Thyroid gland (tissue), 4 donors: ENCODE results near the gene HSPA12A. TPM values are rescaled to one million over a fixed set of nuclear protein-coding genes. Genes with fewer than 3 reads are reported as not detected.
A peak's percentile ranks its signal among the peaks of the same experiment; 100 is the strongest.

Source experiments
- DNase-seq, 2 donors: peaks; one replicate each; pipeline ENCODE4 v3.0.0-alpha.2; 2019
- H3K27ac ChIP-seq, 3 donors: fragments of 200-600 bp; sonication (generic); 1 replicate in 2 of 3; 2 replicates in 1 of 3; pipeline ENCODE4 v1.5.1; 2016 to 2019; ENCODE audit warnings: mild to moderate bottlenecking in 1 of 3, moderate library complexity in 1 of 3
- H3K27me3 ChIP-seq: fragments of 200-600 bp; sonication (generic); one replicate; pipeline ENCODE4 v1.5.1; 2019
- H3K36me3 ChIP-seq, 2 donors: fragments of 200-600 bp; sonication (generic); one replicate each; pipeline ENCODE4 v1.5.1; 2016 to 2019
- H3K4me1 ChIP-seq, 2 donors: fragments of 200-600 bp; sonication (generic); one replicate each; pipeline ENCODE4 v1.5.1; 2017 to 2019
- H3K4me3 ChIP-seq, 3 donors: fragments of 200-600 bp; sonication (generic); replicated peaks in 1 of 3; 1 replicate in 2 of 3; 2 replicates in 1 of 3; pipeline ENCODE4 v1.5.1; 2016; ENCODE audit warnings: mild to moderate bottlenecking in 1 of 3
- H3K9me3 ChIP-seq: fragments of 200-600 bp; sonication (generic); one replicate; pipeline ENCODE4 v1.5.1; 2017
- POLR2A ChIP-seq, 2 donors: fragments of 450-650 bp; IDR thresholded peaks; one replicate each; pipeline ENCODE4 v1.6.1; 2017; ENCODE audit warnings: antibody characterized with exemption in 2 of 2, mild to moderate bottlenecking in 2 of 2, moderate library complexity in 1 of 2
- WGBS, 2 donors: methylation state at CpG; one replicate each; pipeline ENCODE4 v1.1.5; 2017; 5-methylcytosine and 5-hydroxymethylcytosine counted together
- intact Hi-C: fragments of 100-400 bp; cut with DNase I; formaldehyde crosslinking; loops from one replicate; pipeline ENCODE4 v1.15.1; 2023
- total RNA-seq, 4 donors: library from RNA; depleted of rRNA; stranded (reverse); fragments of >200 nt; gene quantifications; one replicate each; pipeline ENCODE4 v1.2.3, GENCODE V29; 2016
- TF ChIP-seq, protein P1 (sequence below), 6 experiments: fragments of 200-600 bp in 3 of 6; fragments of 450-650 bp in 3 of 6; sonication (generic) in 3 of 6; IDR thresholded peaks; one replicate each; pipeline ENCODE4 v1.5.1; 2016 to 2019; ENCODE audit warnings: antibody characterized with exemption in 6 of 6, mild to moderate bottlenecking in 2 of 6, inconsistent platforms in 1 of 6, moderate library complexity in 1 of 6

Gene HSPA12A
- total RNA-seq, 4 donors from 2014 or later: 22.6 to 37.3 (median 34.6) TPM

DNA sequence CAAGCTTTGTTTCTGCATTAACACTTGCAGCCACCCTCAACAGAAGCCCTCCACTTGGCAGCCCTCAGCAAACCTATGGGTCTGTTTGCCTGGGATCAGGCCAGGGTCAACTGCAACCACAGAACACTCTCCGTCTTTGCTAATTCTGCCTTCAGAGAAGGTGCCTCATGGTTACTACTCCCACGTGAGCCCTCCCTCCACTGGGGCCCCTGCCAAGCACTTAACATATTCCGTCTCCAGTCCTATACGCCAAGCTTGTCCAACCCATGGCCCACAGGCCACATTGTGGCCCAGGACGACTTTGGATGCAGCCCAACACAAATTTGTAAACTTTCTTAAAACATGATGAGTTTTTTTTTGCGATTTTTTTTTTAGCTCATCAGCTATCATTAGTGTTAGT lies 54.7 kb downstream of the HSPA12A start:
- H3K4me3 ChIP-seq: no peak overlapping the region
- H3K36me3 ChIP-seq: no peaks in the 10 kb centered on the region
- 72 to 75% methylated on average over 6 of the region's 6 CpGs for WGBS, 2 donors
- TF ChIP-seq, protein P1, sequence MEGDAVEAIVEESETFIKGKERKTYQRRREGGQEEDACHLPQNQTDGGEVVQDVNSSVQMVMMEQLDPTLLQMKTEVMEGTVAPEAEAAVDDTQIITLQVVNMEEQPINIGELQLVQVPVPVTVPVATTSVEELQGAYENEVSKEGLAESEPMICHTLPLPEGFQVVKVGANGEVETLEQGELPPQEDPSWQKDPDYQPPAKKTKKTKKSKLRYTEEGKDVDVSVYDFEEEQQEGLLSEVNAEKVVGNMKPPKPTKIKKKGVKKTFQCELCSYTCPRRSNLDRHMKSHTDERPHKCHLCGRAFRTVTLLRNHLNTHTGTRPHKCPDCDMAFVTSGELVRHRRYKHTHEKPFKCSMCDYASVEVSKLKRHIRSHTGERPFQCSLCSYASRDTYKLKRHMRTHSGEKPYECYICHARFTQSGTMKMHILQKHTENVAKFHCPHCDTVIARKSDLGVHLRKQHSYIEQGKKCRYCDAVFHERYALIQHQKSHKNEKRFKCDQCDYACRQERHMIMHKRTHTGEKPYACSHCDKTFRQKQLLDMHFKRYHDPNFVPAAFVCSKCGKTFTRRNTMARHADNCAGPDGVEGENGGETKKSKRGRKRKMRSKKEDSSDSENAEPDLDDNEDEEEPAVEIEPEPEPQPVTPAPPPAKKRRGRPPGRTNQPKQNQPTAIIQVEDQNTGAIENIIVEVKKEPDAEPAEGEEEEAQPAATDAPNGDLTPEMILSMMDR (IDR thresholded peaks at IDR 0.05): no peak
- TF ChIP-seq POLR2A (IDR thresholded peaks at IDR 0.05): no peak
- no peaks in the 10 kb centered on the region for H3K9me3 ChIP-seq
- H3K27me3 ChIP-seq: no peaks in the 10 kb centered on the region
- intact Hi-C loops: no loop called here
- DNase-seq: no peak
- peaks cover 25 to 51% of the 10 kb centered on the region in 2 donors for H3K4me1 ChIP-seq
- H3K27ac ChIP-seq: no peak overlapping the region

DNA sequence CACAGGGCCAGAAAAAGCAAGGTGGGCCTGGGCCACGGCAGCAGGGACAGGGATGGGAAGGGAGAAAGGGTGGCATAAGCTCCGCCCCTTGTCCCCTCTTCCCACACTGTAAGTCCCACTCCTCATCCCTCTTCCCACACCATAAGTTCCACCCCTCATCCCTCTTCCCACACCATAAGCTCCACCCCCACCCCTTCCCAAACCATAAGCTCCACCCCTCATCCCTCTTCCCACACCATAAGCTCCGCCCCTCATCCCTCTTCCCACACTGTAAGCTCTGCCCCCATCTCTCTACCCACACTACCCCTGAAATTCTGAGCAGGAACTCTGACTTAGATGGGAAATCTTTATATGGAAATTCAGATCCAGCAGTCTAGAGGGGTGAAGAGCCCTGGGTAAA lies 55.7 kb downstream of the HSPA12A start:
- no peak overlapping the region for H3K27ac ChIP-seq
- H3K4me3 ChIP-seq: no peak overlapping the region
- WGBS, 2 donors: 92 to 95% methylated on average over 3 of the region's 3 CpGs
- H3K36me3 ChIP-seq: no peaks in the 10 kb centered on the region
- no peak for DNase-seq
- peaks cover 19 to 50% of the 10 kb centered on the region in 2 donors for H3K4me1 ChIP-seq
- H3K9me3 ChIP-seq: no peaks in the 10 kb centered on the region
- H3K27me3 ChIP-seq: no peaks in the 10 kb centered on the region
- TF ChIP-seq, protein P1 (IDR thresholded peaks at IDR 0.05): no peak
- no peak for TF ChIP-seq POLR2A (IDR thresholded peaks at IDR 0.05)
- intact Hi-C loops: no loop called here

DNA sequence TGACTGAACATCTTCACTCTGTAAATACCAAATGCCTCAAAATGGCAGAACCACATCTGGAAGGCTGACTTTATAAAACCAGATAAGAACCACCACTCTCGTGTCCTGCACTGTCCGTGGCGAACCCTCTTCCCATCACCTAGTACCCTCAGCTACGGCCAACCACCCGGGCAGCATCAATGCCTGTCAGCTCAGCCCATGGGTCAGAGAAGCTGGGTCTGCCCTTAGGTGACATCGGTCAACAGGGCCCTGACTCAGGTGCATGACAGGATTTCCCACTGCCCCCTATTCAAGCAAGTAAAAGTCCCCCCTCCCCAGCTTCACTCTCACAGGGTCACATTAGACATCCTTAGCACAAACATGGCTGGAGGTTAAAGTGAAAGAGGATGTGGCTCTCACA lies 56.6 kb downstream of the HSPA12A start:
- H3K27me3 ChIP-seq: no peaks in the 10 kb centered on the region
- TF ChIP-seq POLR2A (IDR thresholded peaks at IDR 0.05): no peak
- TF ChIP-seq, protein P1 (IDR thresholded peaks at IDR 0.05): no peak
- no peaks in the 10 kb centered on the region for H3K36me3 ChIP-seq
- WGBS, 2 donors: 91 to 99% methylated on average over 6 of the region's 6 CpGs
- H3K9me3 ChIP-seq: no peaks in the 10 kb centered on the region
- no peak overlapping the region for H3K4me3 ChIP-seq
- peaks cover 10 to 42% of the 10 kb centered on the region in 2 donors for H3K4me1 ChIP-seq
- H3K27ac ChIP-seq: no peak overlapping the region
- no peak for DNase-seq
- intact Hi-C loops: no loop called here

DNA sequence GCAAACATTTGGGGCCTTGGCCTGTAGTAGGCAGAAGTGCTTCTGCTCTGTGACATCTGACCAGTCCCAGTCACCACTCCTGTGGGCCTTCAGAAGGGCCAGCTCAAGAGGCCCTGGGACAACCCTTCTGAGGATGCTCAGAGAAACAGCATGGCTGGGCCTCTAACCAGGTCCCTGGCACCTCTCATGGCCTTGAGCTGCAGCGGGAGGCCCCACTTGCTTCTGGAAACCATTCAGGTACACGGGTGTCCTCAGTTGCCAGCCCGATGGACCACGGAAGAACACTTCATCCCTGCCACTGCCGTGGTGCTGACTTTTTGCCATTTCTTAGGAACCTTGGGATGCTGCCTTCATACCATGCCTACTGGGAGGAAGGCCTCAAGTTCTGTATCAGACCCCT lies 57.6 kb downstream of the HSPA12A start:
- WGBS, 2 donors: 57 to 75% methylated on average over 4 to 5 of the region's 5 CpGs
- Histone ChIP-seq H3K4me1 (peaks cover 3 to 32% of the 10 kb centered on the region in 2 donors), H3K27me3 (no peaks in the 10 kb centered on the region), H3K27ac (no peak overlapping the region), H3K36me3 (no peaks in the 10 kb centered on the region), H3K4me3 (no peak overlapping the region), H3K9me3 (no peaks in the 10 kb centered on the region)
- no peak for TF ChIP-seq POLR2A (IDR thresholded peaks at IDR 0.05)
- TF ChIP-seq, protein P1 (IDR thresholded peaks at IDR 0.05): no peak
- intact Hi-C loops: loop anchor here (5.0 kb wide), 1 partner anchor 103 kb away; no protein-coding TSS in a partner anchor
- DNase-seq: peak in 1 of 2 donors; percentile 27

DNA sequence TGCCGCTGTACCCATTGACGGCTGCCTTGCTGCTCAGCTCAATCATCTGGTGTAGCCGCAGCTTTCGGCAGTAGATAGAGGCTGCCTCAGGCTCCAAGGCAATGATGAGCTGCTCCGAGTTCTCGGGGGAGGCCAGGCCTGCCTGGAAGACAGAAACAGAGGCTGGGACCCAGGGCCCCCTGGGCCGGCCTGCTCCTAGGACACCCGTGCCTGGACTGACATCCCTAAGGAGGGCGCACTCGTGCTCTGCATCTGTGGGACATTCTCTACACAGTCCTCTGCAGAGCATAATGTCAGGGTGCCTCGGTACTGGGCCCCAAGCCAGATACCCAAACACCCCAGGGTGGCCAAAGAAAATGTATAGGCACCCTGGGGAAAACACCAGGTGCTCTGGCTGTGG lies 58.5 kb downstream of the HSPA12A start:
- intact Hi-C loops: loop anchor here (5.0 kb wide), 1 partner anchor 103 kb away; no protein-coding TSS in a partner anchor
- no peaks in the 10 kb centered on the region for H3K36me3 ChIP-seq
- no peak for TF ChIP-seq POLR2A (IDR thresholded peaks at IDR 0.05)
- TF ChIP-seq, protein P1 (IDR thresholded peaks at IDR 0.05): no peak
- H3K27ac ChIP-seq: no peak overlapping the region
- WGBS, 2 donors: 92 to 96% methylated on average over 9 to 11 of the region's 11 CpGs
- no peak overlapping the region for H3K4me3 ChIP-seq
- no peaks in the 10 kb centered on the region for H3K27me3 ChIP-seq
- peaks cover 3 to 23% of the 10 kb centered on the region in 2 donors for H3K4me1 ChIP-seq
- no peaks in the 10 kb centered on the region for H3K9me3 ChIP-seq
- DNase-seq: no peak
